ENCODE results near the gene C1orf122. TPM values are rescaled to one million over a fixed set of nuclear protein-coding genes. Genes with fewer than 3 reads are reported as not detected.
A peak's percentile ranks its signal among the peaks of the same experiment; 100 is the strongest.

C1orf122 gene
- total RNA-seq, 1 experiment from 2014 or later = 45.9 TPM

DNA sequence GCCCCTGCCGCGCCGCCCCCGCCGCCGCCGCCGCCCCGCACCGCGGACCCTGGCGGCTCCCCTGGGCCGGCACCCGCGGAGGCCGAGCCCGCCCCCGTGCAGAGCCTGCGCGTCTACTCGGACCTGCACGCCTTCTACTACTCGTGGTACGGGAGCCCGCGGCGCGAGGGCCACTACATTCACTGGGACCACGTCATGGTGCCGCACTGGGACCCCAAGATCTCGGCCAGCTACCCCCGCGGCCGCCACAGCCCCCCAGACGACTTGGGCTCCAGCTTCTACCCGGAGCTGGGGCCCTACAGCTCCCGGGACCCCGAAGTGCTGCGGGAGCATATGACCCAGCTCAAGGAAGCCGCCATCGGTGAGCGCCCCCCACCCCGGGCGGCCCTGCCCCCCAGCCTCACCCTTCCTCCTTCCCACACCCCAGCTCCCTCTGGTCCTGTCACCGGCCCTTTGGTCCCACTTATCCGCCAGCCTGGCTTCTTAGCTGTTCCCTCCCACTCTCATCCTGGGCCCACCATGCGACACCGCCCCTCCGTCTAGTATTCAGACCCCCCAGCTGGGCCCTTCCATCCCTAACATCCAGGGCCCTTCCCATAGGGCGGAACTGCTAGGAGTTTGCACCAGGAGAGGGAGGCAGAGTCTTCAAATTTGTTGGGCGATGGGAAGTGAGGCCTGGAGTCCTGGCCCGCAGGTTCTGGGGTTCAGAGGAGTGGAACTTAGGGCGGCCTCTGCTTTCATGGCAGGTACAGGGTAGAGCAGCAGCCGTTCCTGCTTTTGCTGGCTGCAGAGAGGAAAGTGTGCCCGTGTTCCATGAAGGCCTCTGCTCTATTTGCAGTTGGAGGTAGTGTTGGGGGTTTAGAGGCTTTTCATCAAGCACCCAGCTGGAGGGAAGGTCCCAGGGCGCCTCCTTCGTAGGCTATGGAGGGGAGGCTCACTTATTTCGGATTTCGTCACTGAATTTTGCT, 12.9 kb upstream of the C1orf122 start:
- ChIA-PET POLR2A (interaction anchor here (1.1 to 2.3 kb wide), 2 partner anchors 14 to 28 kb away, joined by 3 to 16 read pairs; partner anchors contain the start of genes C1orf122 and YRDC), CTCF (interaction anchor here (0.6 to 2.0 kb wide), 7 partner anchors 13 to 1240 kb away, joined by 3 to 10 read pairs (median 5); partner anchors contain the start of genes C1orf122, EPHA10, MTF1 and YRDC)
- Mint-ChIP-seq H3K4me1 (peaks cover 12% of the 10 kb centered on the region), H3K27me3 (ENCODE audit: low read depth) (peaks cover 53% of the 10 kb centered on the region), H3K27ac (no peak overlapping the region), H3K4me3 (peak overlapping the region; percentile 69), H3K9me3 (no peaks in the 10 kb centered on the region), H3K36me3 (peaks cover 4% of the 10 kb centered on the region; the same call in 1 of the 2 replicates)
- TF ChIP-seq ATF1 (CRISPR knock-in tag; IDR thresholded peaks at IDR 0.05) (0 out of 2 replicates have a peak, but pooled peaks have one; percentile 22), FOXP1 (CRISPR knock-in tag; IDR thresholded peaks at IDR 0.05; ENCODE audit: borderline replicate concordance) (no peak), KAT7 (CRISPR knock-in tag; IDR thresholded peaks at IDR 0.05; ENCODE audit: borderline replicate concordance) (no peak), GTF2I (CRISPR knock-in tag; conservative IDR thresholded peaks at IDR 0.05) (no peak), ATF6 (CRISPR knock-in tag; IDR thresholded peaks at IDR 0.05) (no peak), E2F5 (CRISPR knock-in tag; IDR thresholded peaks at IDR 0.05) (no peak)
- DNase-seq (ENCODE audit: low spot score) = peak; percentile 17
- no peak; the same call in 1 of the 2 replicates for ATAC-seq

- ATAC-seq (peak; percentile 60), DNase-seq (ENCODE audit: low spot score) (peak; percentile 85)
- Mint-ChIP-seq H3K27ac (no peak overlapping the region), H3K9me3 (no peaks in the 10 kb centered on the region), H3K4me1 (peaks cover 12% of the 10 kb centered on the region), H3K27me3 (ENCODE audit: low read depth) (peaks cover 46% of the 10 kb centered on the region), H3K36me3 (peaks cover 6% of the 10 kb centered on the region; the same call in 1 of the 2 replicates), H3K4me3 (peak overlapping the region; percentile 69)
- CTCF ChIA-PET = interaction anchor here (0.6 to 2.0 kb wide), 5 partner anchors 12 to 172 kb away, joined by 3 to 10 read pairs (median 6); partner anchors contain the start of genes C1orf122, EPHA10, MTF1 and YRDC
- POLR2A ChIA-PET = interaction anchor here (2.3 kb wide), 1 partner anchor 13 kb away, joined by 16 read pairs; the partner anchor contains the start of genes C1orf122 and YRDC
- TF ChIP-seq FOXP4 (CRISPR knock-in tag; IDR thresholded peaks at IDR 0.05) (peak; percentile 99), FOXJ3 (CRISPR knock-in tag; IDR thresholded peaks at IDR 0.05; ENCODE audit: borderline replicate concordance) (no peak), ZNF671 (CRISPR knock-in tag; IDR thresholded peaks at IDR 0.05) (no peak), PRRX2 (CRISPR knock-in tag; IDR thresholded peaks at IDR 0.05) (no peak), CTCF (IDR thresholded peaks at IDR 0.05) (no peak), ATF1 (CRISPR knock-in tag; IDR thresholded peaks at IDR 0.05) (no peak), HMGA2 (CRISPR knock-in tag; IDR thresholded peaks at IDR 0.05) (no peak), TP53 (CRISPR knock-in tag; IDR thresholded peaks at IDR 0.05) (peak; percentile 43; the same call in 1 of the 2 replicates), TEAD1 (CRISPR knock-in tag; IDR thresholded peaks at IDR 0.05) (peak; percentile 98), ZBTB21 (CRISPR knock-in tag; IDR thresholded peaks at IDR 0.05; ENCODE audit: borderline replicate concordance) (peak; percentile 72; the same call in 1 of the 2 replicates), ERG (CRISPR knock-in tag; IDR thresholded peaks at IDR 0.05) (no peak), E2F1 (CRISPR knock-in tag; IDR thresholded peaks at IDR 0.05) (peak; percentile 82; the same call in 1 of the 2 replicates), NFATC4 (CRISPR knock-in tag; IDR thresholded peaks at IDR 0.05) (no peak), ZNF219 (CRISPR knock-in tag; IDR thresholded peaks at IDR 0.05; ENCODE audit: borderline replicate concordance) (peak; percentile 96)
- TF ChIP-seq, protein P1, sequence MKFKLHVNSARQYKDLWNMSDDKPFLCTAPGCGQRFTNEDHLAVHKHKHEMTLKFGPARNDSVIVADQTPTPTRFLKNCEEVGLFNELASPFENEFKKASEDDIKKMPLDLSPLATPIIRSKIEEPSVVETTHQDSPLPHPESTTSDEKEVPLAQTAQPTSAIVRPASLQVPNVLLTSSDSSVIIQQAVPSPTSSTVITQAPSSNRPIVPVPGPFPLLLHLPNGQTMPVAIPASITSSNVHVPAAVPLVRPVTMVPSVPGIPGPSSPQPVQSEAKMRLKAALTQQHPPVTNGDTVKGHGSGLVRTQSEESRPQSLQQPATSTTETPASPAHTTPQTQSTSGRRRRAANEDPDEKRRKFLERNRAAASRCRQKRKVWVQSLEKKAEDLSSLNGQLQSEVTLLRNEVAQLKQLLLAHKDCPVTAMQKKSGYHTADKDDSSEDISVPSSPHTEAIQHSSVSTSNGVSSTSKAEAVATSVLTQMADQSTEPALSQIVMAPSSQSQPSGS (CRISPR knock-in tag; IDR thresholded peaks at IDR 0.05; ENCODE audit: borderline replicate concordance, low read depth) = peak; percentile 43; the same call in 1 of the 2 replicates
Measured at GRCh38 chr1:37795340-37796125, 12.1 kb upstream of the C1orf122 start.

All from WTC11 (cell line).